Caco-2 (cell line): ENCODE data around the gene PRPF31. TPM values are rescaled to one million over a fixed set of nuclear protein-coding genes. Genes with fewer than 3 reads are reported as not detected.

ENCODE experiments used
- BruUV-seq: library from RNA; stranded (reverse); fragments of 400-500 nt; replicated peaks from 2 replicates; lab custom pipeline; 2021; lab: Mats Ljungman, UMichigan
- CTCF ChIA-PET: fragments of 300-600 bp; sonication (Branson Sonifier 250); formaldehyde crosslinking; loops from one replicate; lab custom pipeline; 2022; ENCODE audit warnings: antibody characterized with exemption; lab: Charles Lee
- POLR2A ChIA-PET: fragments of 300-600 bp; sonication (Branson Sonifier 250); formaldehyde crosslinking; loops from one replicate; lab custom pipeline; 2022; ENCODE audit warnings: antibody characterized with exemption; lab: Charles Lee
- DNase-seq, 2 experiments: peaks; one replicate each; pipeline versions ENCODE4 v3.0.0 to v3.0.0-alpha.2; 2020 to 2022
- H3K27me3 ChIP-seq: replicated peaks from 2 replicates; pipeline ENCODE4 v1.6.0; 2011; ENCODE audit warnings: low read length; ENCODE audit not compliant: control insufficient read depth, insufficient read depth
- H3K36me3 ChIP-seq: 2 replicates; pipeline ENCODE4 v1.5.1; 2011; ENCODE audit warnings: low read length; ENCODE audit not compliant: control insufficient read depth, insufficient read depth
- H3K4me1 ChIP-seq: fragments of 250-450 bp; sonication (Bioruptor Pico); 2 replicates; pipeline ENCODE4 v1.5.1; 2020; ENCODE audit warnings: mild to moderate bottlenecking
- H3K4me3 ChIP-seq: 2 replicates; pipeline ENCODE4 v1.5.1; 2011; ENCODE audit warnings: low read depth, mild to moderate bottlenecking, control low read depth, low read length
- H3K9me3 ChIP-seq: fragments of 250-450 bp; sonication (Bioruptor Pico); 2 replicates; pipeline ENCODE4 v1.5.1; 2020; ENCODE audit warnings: mild to moderate bottlenecking, moderate library complexity
- H3K27ac Mint-ChIP-seq: one replicate; pipeline ENCODE4 v1.8.0; 2022; ENCODE audit warnings: mixed read lengths; ENCODE audit not compliant: unreplicated experiment
- H3K27me3 Mint-ChIP-seq: one replicate; pipeline ENCODE4 v1.8.0; 2022; ENCODE audit warnings: mixed read lengths; ENCODE audit not compliant: insufficient read depth, unreplicated experiment
- H3K36me3 Mint-ChIP-seq: one replicate; pipeline ENCODE4 v1.8.0; 2022; ENCODE audit warnings: mild to moderate bottlenecking, mixed read lengths; ENCODE audit not compliant: insufficient read depth, unreplicated experiment
- H3K4me1 Mint-ChIP-seq: one replicate; pipeline ENCODE4 v1.8.0; 2022; ENCODE audit warnings: low read depth, mixed read lengths; ENCODE audit not compliant: unreplicated experiment
- H3K4me3 Mint-ChIP-seq: one replicate; pipeline ENCODE4 v1.8.0; 2022; ENCODE audit warnings: mild to moderate bottlenecking, moderate library complexity, mixed read lengths; ENCODE audit not compliant: unreplicated experiment
- H3K9me3 Mint-ChIP-seq: one replicate; pipeline ENCODE4 v1.8.0; 2022; ENCODE audit warnings: mixed read lengths; ENCODE audit not compliant: unreplicated experiment
- CTCF ChIP-seq, 2 experiments: fragments of 200-600 bp in 1 of 2; IDR thresholded peaks; 1 replicate in 1 of 2; 2 replicates in 1 of 2; pipeline versions ENCODE4 v1.5.1 to v1.8.0; 2011 to 2022; ENCODE audit warnings: antibody characterized with exemption in 1 of 2, control low read depth in 1 of 2, inconsistent platforms in 1 of 2, low read depth in 1 of 2, low read length in 1 of 2, mild to moderate bottlenecking in 1 of 2, moderate library complexity in 1 of 2; ENCODE audit not compliant: insufficient read depth in 1 of 2, severe bottlenecking in 1 of 2, unreplicated experiment in 1 of 2
- intact Hi-C: fragments of 100-400 bp; cut with micrococcal nuclease; formaldehyde crosslinking; loops from one replicate; pipeline ENCODE4 v1.10.0; 2022; ENCODE audit not compliant: unreplicated experiment
- total RNA-seq: library from RNA; stranded (reverse); gene quantifications from 2 replicates; pipeline ENCODE4 v1.2.3, GENCODE V29; 2022

Gene PRPF31
- total RNA-seq, 1 experiment from 2014 or later: 99.0 TPM

GRCh38 chr19:54102421-54103169 is 13.0 kb upstream of the PRPF31 start, which contains the start of gene NDUFA3:
Gene NDUFA3 (plus strand): TSS chr19:54102855. CDS start chr19:54102879, 24 bp downstream.
- peak within 1 kb of the TSS; percentile 92 for H3K4me3 Mint-ChIP-seq
- no peaks in the 10 kb centered on the region for H3K4me1 ChIP-seq
- CTCF ChIA-PET: no interaction called here
- H3K9me3 ChIP-seq: no peaks in the 10 kb centered on the region
- no peak for TF ChIP-seq CTCF (IDR thresholded peaks at IDR 0.05; ENCODE audit: insufficient read depth in 1 of 2, low read depth in 1 of 2, low read length in 1 of 2, severe bottlenecking in 1 of 2, unreplicated experiment in 1 of 2)
- no peaks in the 10 kb centered on the region for H3K27me3 ChIP-seq
- peak within 1 kb of the TSS; percentile 85 for H3K4me3 ChIP-seq
- H3K27ac Mint-ChIP-seq: peak within 1 kb of the TSS; percentile 90
- no TSS peak for BruUV-seq
- peak; percentile 99 for DNase-seq
- H3K36me3 ChIP-seq: no peaks in the 10 kb centered on the region
- H3K36me3 Mint-ChIP-seq: peaks cover 34% of the 10 kb centered on the region
- POLR2A ChIA-PET: no interaction called here
- no peaks in the 10 kb centered on the region for H3K9me3 Mint-ChIP-seq
- peaks cover 10% of the 10 kb centered on the region for H3K4me1 Mint-ChIP-seq
- intact Hi-C loops: loop anchor here (1.0 kb wide), 2 partner anchors 13 to 35 kb away; partner anchors contain the start of genes CNOT3, PRPF31 and TFPT
- no peaks in the 10 kb centered on the region for H3K27me3 Mint-ChIP-seq

GRCh38 chr19:54104998-54105715 is 10.4 kb upstream of the PRPF31 start:
- H3K36me3 ChIP-seq: peaks cover 2% of the 10 kb centered on the region
- no peaks in the 10 kb centered on the region for H3K9me3 Mint-ChIP-seq

More at GRCh38 chr19:54104998-54105715, 10.4 kb upstream of the PRPF31 start:
- Mint-ChIP-seq H3K4me3 (no peak overlapping the region), H3K36me3 (peaks cover 53% of the 10 kb centered on the region), H3K4me1 (peaks cover 13% of the 10 kb centered on the region), H3K27ac (peak overlapping the region; percentile 60), H3K27me3 (no peaks in the 10 kb centered on the region)
- intact Hi-C loops: no loop called here
- Histone ChIP-seq H3K4me3 (no peak overlapping the region), H3K4me1 (no peaks in the 10 kb centered on the region), H3K27me3 (no peaks in the 10 kb centered on the region), H3K9me3 (no peaks in the 10 kb centered on the region)
- no peak for DNase-seq
- no TSS peak for BruUV-seq
- POLR2A ChIA-PET: no interaction called here
- CTCF ChIA-PET: no interaction called here
- no peak for TF ChIP-seq CTCF (IDR thresholded peaks at IDR 0.05; ENCODE audit: insufficient read depth in 1 of 2, low read depth in 1 of 2, low read length in 1 of 2, severe bottlenecking in 1 of 2, unreplicated experiment in 1 of 2)
